Activated CD8-positive, alpha-beta memory T cell treated with anti-CD3 and anti-CD28 coated beads for 4 hours (primary cell): ENCODE data around the gene TNFRSF1A.

Source experiments
- DNase-seq, 2 donors: peaks; one replicate each; pipeline ENCODE4 v3.0.0-alpha.2; 2020; ENCODE audit warnings: low read depth in 2 of 2

The TNFRSF1A gene

GRCh38 chr12:6323340-6323994 is 18.4 kb downstream of the TNFRSF1A start:
- DNase-seq, result no peak

DNA sequence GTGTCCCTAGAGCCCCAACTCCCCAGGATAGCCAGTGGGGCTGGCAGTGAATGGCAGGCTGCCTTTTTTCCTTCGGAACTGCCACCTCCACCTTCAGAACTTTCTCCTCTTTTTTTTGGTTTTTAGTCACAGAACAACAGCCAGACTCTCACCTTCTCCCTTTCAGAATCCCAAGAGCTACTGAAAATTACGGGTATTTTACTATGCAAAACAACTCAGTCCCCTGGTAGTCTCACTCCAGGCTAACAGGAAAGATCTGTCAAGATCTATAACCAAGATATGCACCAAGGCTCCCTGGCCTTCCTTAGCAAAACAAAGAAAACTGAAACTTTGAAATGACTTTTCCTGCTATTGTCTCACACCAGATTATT is 18.9 kb downstream of the TNFRSF1A start:
- DNase-seq, result no peak

DNA sequence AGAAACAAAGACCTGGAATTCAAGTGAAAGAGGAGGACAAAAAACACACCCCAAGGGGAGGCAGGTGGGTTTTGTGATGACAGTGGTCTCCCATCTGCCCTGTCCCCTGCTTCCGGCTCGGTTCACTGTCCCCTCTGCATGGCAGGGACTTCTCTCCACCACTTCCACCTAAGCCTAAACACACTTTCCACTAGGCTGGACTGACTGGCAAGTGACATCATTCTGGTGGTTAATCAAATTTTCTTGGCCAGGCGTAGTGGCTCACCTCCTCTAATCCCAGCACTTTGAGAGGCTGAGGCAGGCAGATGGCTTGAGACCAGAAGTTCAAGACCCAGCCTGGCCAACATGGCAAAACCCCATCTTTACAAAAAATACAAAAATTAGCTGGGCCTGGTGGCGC is 19.5 kb downstream of the TNFRSF1A start:
- DNase-seq, result no peak

GRCh38 chr12:6321905-6322304 is 20.0 kb downstream of the TNFRSF1A start:
- DNase-seq, result no peak

- DNase-seq, result no peak
Measured at GRCh38 chr12:6319446-6319845, 22.4 kb downstream of the TNFRSF1A start.

DNA sequence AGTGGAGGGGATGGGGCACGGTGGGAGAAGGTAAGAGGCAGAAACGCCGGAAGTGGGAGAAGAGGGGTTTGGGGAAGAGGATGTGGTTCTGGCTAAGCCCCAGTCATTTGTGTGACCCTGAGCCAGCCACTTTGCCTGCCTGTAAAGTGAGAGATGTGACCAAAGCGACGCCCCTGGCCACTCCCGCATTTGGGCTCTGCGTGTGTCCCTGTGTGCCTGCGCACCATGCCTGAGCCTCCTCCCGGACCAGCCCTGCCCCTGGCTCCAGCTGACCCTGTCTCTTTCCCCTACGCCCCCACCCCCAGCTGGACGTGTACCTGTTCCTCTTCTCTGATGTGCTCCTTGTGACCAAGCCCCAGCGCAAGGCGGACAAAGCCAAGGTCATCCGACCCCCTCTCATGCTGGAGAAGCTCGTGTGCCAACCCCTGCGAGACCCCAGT is 23.4 kb downstream of the TNFRSF1A start:
- DNase-seq, result no peak

DNA sequence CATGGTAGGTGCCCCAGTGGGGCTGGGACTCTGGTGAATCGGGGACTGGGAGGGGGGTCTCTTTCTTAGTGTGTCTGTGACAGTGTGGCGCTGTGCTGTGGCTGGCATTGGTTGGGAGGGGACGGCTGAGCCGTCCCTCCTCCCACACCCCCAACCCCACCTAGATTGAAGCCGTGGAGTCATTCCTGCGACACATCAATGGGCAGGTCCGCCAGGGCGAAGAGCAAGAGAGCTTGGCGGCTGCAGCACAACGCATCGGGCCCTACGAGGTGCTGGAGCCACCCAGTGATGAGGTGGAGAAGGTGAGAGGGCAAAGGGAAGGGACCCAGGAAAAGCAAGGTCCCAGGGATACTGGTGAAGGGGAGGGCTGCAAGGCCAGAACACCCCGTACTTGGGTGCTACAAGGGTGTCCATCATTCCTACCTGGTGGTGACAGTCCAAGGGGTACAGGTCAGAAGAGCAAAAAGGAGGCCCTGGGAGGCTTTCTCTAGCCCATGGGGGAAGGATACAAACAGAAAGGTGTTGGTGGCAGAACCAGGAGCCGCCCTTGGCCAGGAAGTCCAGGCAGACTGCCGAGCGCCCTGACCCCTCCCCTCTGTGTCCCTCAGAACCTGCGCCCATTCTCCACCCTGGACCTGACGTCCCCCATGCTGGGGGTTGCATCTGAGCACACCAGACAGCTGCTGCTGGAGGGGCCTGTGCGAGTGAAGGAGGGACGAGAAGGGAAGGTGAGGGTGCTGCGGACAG is 24.0 kb downstream of the TNFRSF1A start:
- DNase-seq, result no peak

DNA sequence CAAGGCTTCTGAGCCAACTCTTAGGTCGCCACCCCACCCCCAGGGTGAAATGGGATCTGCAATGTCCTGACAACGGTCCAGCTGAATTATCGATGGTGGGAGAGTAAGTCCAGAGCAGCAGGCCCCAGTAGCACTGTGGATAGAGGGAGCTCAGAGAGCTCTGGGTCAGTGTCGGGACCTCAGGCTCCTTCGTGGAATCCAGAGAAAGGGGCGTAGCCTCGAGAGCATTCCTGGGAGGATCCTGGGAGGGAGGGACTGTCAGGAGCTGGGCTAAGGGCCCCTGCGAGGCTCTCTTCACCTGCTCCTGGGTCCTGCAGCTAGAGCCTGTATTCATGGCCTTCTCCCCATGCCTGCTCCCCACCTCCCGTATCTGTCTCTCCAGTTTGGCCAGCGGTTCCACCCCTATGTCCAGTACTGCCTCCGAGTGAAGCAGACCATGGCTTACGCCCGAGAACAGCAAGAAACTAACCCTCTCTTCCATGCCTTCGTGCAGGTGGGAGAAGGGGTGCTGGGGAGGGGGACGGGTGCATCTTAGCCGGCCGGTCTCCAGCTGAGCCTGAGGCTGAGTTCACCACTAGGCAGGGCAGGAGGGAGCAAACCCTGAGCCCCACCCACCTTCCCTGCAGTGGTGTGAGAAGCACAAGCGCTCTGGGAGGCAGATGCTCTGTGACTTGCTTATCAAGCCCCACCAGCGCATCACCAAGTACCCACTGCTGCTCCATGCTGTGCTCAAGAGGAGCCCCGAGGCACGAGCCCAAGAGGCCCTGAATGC is 24.8 kb downstream of the TNFRSF1A start:
- no peak for DNase-seq

DNA sequence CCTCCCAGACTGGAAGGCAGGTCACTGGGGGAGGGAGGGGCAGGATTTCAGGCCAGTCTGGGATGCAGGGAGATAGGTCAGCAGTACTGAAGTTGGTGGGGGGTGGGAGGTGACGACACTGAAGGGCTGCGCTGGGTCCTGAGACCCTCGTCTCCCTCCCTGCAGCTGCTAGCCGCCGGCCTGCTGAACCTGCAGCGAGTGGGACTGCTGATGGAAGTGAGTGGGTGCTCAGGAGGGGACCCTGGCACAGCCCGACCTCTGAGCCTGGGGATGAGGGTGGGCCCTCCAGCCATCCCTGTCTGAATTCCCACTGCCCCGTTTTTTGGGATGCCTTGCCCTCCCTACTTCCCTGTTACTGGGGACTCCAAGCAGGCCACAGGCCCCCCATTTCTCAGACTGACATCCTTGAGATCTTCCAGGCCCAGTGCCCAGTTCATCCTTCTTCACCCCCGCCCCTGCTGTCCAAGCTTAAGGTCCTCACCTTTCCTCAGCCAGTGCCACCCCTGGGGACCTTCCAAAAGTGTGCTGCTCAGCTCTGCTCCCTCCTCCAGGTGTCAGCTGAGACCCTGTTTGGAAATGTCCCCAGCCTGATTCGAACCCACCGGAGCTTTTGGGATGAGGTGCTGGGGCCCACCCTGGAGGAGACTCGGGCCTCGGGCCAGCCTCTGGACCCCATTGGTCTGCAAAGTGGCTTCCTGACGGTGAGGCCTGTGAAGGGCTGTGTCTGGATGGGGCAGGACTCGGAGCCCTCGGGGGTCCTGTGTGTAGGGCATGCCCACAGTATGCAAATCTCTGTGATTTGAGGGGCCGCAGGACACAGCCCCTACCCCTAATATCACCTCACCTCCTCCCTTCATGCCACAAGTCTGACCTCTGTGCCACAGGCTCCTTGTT is 25.9 kb downstream of the TNFRSF1A start:
- DNase-seq, result no peak

GRCh38 chr12:6315184-6315583 is 26.7 kb downstream of the TNFRSF1A start:
- no peak for DNase-seq

GRCh38 chr12:6314776-6315175 is 27.1 kb downstream of the TNFRSF1A start:
- no peak for DNase-seq

DNA sequence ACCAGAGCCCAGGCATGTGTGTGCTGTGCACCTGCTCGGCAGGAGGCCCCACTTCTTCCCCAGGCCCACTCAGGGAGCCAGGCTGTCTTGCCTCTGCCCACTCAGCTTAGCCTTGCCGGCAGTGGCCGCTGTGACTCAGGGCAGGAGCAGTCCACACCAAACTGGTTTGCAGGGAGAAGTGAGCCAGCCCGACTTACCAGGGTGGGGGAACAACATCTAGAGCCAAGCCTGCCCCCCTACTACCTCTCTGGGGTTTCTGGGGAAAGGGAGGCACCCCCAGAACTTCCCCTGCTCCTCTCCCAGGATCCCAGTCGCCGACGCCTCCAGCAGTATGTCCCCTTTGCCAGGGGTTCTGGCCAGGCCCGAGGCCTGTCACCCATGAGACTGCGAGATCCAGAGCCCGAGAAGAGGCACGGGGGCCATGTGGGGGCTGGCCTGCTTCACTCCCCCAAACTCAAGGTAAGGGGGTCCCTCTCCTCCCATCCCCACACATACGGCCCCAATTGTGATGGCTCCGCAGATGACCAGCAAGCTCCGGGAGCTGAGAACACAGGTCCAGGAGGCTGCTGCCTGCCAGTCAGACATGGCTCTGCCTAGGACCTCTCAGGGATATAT is 28.4 kb downstream of the TNFRSF1A start:
- DNase-seq, result no peak

GRCh38 chr12:6312529-6313325 is 29.1 kb downstream of the TNFRSF1A start:
- no peak for DNase-seq

- no peak for DNase-seq
Measured at GRCh38 chr12:6311822-6312528, 29.9 kb downstream of the TNFRSF1A start.

- DNase-seq, result no peak
Measured at GRCh38 chr12:6310771-6311610, 30.9 kb downstream of the TNFRSF1A start.

DNA sequence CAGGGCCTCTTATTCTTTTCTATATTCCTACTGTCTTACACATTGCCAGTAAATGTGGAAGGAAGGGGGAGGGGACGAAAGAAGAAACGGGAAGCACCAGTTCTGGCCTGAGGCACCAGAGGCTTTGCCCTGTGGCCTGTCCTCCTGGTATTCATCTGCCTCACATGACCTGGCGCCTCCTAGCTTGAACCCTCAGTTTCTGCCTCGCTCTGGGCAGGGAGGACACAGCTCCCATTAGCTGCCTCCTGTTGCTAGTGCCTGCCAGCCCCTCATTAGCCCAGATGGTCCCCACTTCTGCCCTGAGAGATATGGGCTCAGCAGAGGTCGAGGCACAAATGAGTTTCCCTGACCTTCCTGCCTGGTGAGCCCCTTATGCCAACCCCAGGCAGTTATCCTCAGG is 34.3 kb downstream of the TNFRSF1A start:
- no peak for DNase-seq

- no peak for DNase-seq
Measured at GRCh38 chr12:6306599-6307220, 35.2 kb downstream of the TNFRSF1A start.

DNA sequence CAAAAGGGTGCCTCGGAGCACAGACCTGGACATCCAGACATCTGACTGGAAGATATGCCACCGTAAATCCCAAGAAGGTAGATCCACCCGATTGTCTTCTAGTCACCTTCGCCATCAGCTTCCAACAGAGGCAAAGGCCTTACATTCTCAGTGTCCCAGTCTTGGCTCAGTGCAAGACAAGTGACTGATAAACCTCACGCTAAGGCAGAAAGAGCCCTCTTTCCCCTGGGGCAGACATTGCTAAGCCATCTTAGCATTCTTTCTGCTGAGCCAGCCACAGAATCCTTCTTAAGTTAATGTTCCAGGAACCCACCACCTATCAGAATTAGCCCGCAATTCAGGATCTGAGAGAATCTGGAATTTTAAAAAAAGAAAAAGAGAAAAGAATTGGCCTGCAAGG is 35.7 kb downstream of the TNFRSF1A start:
- DNase-seq, result no peak
